Right lobe of liver (tissue), 4 donors: ENCODE measurements around the gene ACO2.

ENCODE experiments used
- POLR2A ChIP-seq: fragments of 450-650 bp; IDR thresholded peaks from one replicate; pipeline ENCODE4 v1.6.1; 2017; ENCODE audit warnings: antibody characterized with exemption, mild to moderate bottlenecking
- TF ChIP-seq, protein P1 (sequence below), 4 donors: fragments of 200-600 bp in 3 of 4; fragments of 450-650 bp in 1 of 4; IDR thresholded peaks; one replicate each; pipeline versions ENCODE4 v1.5.1 to v1.8.0; 2016 to 2022; ENCODE audit warnings: antibody characterized with exemption in 4 of 4, mild to moderate bottlenecking in 2 of 4
- donor health status: DM: no; HTN: no; CAD: no.
- donor health status: DM: no; HTN: no; CAD: no.
- donor health status: DM: no; HTN: yes; CAD: no.

DNA sequence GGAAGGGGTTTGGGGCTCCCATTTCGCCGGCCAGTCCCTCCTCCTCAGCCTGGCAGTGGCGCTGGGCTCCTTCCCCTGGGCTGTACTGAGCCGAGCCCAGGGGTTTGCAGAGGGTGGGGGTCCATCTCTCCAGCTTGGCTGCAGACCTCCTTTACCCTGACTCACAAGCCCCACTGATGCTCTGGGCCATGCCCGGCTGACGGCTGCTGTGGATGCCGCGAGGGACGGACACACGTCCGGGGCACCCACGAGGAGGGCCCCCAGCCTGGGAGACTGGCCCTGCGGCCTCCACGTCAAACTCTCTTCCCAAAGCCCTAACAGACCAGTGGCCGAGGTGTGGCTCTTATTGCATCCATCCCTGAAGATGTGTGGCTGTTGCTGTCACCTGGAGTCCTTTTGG lies 106.6 kb downstream of the ACO2 start:
- TF ChIP-seq, protein P1, sequence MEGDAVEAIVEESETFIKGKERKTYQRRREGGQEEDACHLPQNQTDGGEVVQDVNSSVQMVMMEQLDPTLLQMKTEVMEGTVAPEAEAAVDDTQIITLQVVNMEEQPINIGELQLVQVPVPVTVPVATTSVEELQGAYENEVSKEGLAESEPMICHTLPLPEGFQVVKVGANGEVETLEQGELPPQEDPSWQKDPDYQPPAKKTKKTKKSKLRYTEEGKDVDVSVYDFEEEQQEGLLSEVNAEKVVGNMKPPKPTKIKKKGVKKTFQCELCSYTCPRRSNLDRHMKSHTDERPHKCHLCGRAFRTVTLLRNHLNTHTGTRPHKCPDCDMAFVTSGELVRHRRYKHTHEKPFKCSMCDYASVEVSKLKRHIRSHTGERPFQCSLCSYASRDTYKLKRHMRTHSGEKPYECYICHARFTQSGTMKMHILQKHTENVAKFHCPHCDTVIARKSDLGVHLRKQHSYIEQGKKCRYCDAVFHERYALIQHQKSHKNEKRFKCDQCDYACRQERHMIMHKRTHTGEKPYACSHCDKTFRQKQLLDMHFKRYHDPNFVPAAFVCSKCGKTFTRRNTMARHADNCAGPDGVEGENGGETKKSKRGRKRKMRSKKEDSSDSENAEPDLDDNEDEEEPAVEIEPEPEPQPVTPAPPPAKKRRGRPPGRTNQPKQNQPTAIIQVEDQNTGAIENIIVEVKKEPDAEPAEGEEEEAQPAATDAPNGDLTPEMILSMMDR (IDR thresholded peaks at IDR 0.05) = no peak
- TF ChIP-seq POLR2A = no peak
